Measurements from ENCODE around the gene CTDSP1. TPM values are rescaled to one million over a fixed set of nuclear protein-coding genes. Genes with fewer than 3 reads are reported as not detected.

The CTDSP1 gene
- polyA plus RNA-seq, 2 of the 4 experiments (the other 2 are of a cell fraction): 39.5 to 50.3 TPM

GRCh38 chr2:218399391-218400166, at the start of gene CTDSP1 (continued):
- TF ChIP-seq CEBPB (IDR thresholded peaks at IDR 0.05) (peak in 1 of 2 experiments; percentile 59; a peak in 2 of 4 replicates), ELK1 (IDR thresholded peaks at IDR 0.05; ENCODE audit: low read depth, low read length) (no peak), HDAC2 (IDR thresholded peaks at IDR 0.05) (peak; percentile 51; the same call in 1 of the 2 replicates), CHD4 (IDR thresholded peaks at IDR 0.05; ENCODE audit: borderline replicate concordance) (no peak), ZC3H11A (IDR thresholded peaks at IDR 0.05) (no peak), TP53 (CRISPR knock-in tag; IDR thresholded peaks at IDR 0.05) (peak; percentile 74; the same call in 1 of the 2 replicates), MAZ (IDR thresholded peaks at IDR 0.05; ENCODE audit: borderline replicate concordance, low read depth, low read length) (peak; percentile 48; the same call in 1 of the 2 replicates), ZSCAN20 (CRISPR knock-in tag; IDR thresholded peaks at IDR 0.05) (no peak), CBX2 (IDR thresholded peaks at IDR 0.05; ENCODE audit: borderline replicate concordance, low read depth) (no peak), BCL3 (IDR thresholded peaks at IDR 0.05) (peak; percentile 38; the same call in 1 of the 3 replicates), FOSB (CRISPR knock-in tag; IDR thresholded peaks at IDR 0.05) (no peak), PHF8 (IDR thresholded peaks at IDR 0.05; ENCODE audit: borderline replicate concordance, low read depth) (no peak)
- TF ChIP-seq, protein P1, sequence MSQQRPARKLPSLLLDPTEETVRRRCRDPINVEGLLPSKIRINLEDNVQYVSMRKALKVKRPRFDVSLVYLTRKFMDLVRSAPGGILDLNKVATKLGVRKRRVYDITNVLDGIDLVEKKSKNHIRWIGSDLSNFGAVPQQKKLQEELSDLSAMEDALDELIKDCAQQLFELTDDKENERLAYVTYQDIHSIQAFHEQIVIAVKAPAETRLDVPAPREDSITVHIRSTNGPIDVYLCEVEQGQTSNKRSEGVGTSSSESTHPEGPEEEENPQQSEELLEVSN (IDR thresholded peaks at IDR 0.05; ENCODE audit: borderline replicate concordance, low read depth): peak; percentile 87
- TF ChIP-seq, protein P2, sequence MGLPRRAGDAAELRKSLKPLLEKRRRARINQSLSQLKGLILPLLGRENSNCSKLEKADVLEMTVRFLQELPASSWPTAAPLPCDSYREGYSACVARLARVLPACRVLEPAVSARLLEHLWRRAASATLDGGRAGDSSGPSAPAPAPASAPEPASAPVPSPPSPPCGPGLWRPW (IDR thresholded peaks at IDR 0.05): no peak

DNA sequence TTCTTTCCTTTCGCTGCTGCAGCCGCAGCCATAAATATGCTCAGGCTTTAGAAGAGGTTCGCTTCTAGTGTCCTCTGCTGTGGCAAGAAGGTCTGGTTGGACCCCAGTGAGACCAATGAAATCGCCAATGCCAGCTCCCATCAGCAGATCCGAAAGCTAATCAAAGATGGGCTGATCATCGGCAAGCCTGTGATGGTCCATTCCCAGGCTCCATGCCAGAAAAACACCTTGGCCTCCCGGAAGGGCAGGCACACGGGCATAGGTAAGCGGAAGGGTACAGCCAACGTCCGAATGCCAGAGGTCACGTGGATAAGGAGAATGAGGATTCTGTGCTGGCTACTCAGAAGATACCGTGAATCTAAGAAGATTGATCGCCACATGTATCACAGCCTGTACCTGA, 45.6 kb upstream of the CTDSP1 start:
- WGBS (ENCODE audit: missing lambda C conversion rate): 82% methylated on average over 14 of the region's 14 CpGs
- Histone ChIP-seq H3K9me3 (peaks cover 16% of the 10 kb centered on the region), H3K4me1 (peaks cover 10% of the 10 kb centered on the region), H3K4me2 (no peak overlapping the region), H3K27ac (no peak overlapping the region), H3K4me3 (no peak overlapping the region)
- FAIRE-seq (no peak), DNase-seq (ENCODE audit: low read depth in 1 of 2, low spot score in 1 of 2) (no peak), ATAC-seq (no peak)
- ChIA-PET CTCF (interaction anchor here (1.1 to 1.8 kb wide), 3 partner anchors 10 to 42 kb away, joined by 3 to 4 read pairs (median 3); no protein-coding TSS in a partner anchor), POLR2A (no interaction called here)
- TF ChIP-seq RFX5 (IDR thresholded peaks at IDR 0.05) (no peak), PBX3 (IDR thresholded peaks at IDR 0.05) (no peak), MAFK (IDR thresholded peaks at IDR 0.05; ENCODE audit: partially characterized antibody) (no peak), EP300 (IDR thresholded peaks at IDR 0.05) (no peak), ELK1 (IDR thresholded peaks at IDR 0.05; ENCODE audit: low read depth, low read length) (no peak), HDAC2 (IDR thresholded peaks at IDR 0.05) (no peak), JUNB (IDR thresholded peaks at IDR 0.05) (no peak), RCOR1 (IDR thresholded peaks at IDR 0.05; ENCODE audit: low read depth, low read length) (no peak), GATA3 (IDR thresholded peaks at IDR 0.05; ENCODE audit: borderline replicate concordance) (no peak), MYC (IDR thresholded peaks at IDR 0.05; ENCODE audit: borderline replicate concordance, low read length) (no peak)
- TF ChIP-seq, protein P3, sequence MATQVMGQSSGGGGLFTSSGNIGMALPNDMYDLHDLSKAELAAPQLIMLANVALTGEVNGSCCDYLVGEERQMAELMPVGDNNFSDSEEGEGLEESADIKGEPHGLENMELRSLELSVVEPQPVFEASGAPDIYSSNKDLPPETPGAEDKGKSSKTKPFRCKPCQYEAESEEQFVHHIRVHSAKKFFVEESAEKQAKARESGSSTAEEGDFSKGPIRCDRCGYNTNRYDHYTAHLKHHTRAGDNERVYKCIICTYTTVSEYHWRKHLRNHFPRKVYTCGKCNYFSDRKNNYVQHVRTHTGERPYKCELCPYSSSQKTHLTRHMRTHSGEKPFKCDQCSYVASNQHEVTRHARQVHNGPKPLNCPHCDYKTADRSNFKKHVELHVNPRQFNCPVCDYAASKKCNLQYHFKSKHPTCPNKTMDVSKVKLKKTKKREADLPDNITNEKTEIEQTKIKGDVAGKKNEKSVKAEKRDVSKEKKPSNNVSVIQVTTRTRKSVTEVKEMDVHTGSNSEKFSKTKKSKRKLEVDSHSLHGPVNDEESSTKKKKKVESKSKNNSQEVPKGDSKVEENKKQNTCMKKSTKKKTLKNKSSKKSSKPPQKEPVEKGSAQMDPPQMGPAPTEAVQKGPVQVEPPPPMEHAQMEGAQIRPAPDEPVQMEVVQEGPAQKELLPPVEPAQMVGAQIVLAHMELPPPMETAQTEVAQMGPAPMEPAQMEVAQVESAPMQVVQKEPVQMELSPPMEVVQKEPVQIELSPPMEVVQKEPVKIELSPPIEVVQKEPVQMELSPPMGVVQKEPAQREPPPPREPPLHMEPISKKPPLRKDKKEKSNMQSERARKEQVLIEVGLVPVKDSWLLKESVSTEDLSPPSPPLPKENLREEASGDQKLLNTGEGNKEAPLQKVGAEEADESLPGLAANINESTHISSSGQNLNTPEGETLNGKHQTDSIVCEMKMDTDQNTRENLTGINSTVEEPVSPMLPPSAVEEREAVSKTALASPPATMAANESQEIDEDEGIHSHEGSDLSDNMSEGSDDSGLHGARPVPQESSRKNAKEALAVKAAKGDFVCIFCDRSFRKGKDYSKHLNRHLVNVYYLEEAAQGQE (IDR thresholded peaks at IDR 0.05): no peak
- TF ChIP-seq, protein P4, sequence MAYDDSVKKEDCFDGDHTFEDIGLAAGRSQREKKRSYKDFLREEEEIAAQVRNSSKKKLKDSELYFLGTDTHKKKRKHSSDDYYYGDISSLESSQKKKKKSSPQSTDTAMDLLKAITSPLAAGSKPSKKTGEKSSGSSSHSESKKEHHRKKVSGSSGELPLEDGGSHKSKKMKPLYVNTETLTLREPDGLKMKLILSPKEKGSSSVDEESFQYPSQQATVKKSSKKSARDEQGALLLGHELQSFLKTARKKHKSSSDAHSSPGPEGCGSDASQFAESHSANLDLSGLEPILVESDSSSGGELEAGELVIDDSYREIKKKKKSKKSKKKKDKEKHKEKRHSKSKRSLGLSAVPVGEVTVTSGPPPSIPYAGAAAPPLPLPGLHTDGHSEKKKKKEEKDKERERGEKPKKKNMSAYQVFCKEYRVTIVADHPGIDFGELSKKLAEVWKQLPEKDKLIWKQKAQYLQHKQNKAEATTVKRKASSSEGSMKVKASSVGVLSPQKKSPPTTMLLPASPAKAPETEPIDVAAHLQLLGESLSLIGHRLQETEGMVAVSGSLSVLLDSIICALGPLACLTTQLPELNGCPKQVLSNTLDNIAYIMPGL (CRISPR knock-in tag; IDR thresholded peaks at IDR 0.05; ENCODE audit: borderline replicate concordance): no peak
- TF ChIP-seq, protein P1 (IDR thresholded peaks at IDR 0.05; ENCODE audit: borderline replicate concordance, low read depth): no peak
